NCI-H2227 (cell line): ENCODE measurements around the gene RANBP1.
"Not testable (repeated sequence)": the region's sequence is repeated elsewhere in the genome, so short reads cannot be mapped to it uniquely, and the experiment has no call there.

Experiments used
- DNase-seq: peaks from one replicate; lab custom pipeline; 2025; ENCODE audit not compliant: unreplicated experiment; lab: John Stamatoyannopoulos, UW

Gene RANBP1

DNA sequence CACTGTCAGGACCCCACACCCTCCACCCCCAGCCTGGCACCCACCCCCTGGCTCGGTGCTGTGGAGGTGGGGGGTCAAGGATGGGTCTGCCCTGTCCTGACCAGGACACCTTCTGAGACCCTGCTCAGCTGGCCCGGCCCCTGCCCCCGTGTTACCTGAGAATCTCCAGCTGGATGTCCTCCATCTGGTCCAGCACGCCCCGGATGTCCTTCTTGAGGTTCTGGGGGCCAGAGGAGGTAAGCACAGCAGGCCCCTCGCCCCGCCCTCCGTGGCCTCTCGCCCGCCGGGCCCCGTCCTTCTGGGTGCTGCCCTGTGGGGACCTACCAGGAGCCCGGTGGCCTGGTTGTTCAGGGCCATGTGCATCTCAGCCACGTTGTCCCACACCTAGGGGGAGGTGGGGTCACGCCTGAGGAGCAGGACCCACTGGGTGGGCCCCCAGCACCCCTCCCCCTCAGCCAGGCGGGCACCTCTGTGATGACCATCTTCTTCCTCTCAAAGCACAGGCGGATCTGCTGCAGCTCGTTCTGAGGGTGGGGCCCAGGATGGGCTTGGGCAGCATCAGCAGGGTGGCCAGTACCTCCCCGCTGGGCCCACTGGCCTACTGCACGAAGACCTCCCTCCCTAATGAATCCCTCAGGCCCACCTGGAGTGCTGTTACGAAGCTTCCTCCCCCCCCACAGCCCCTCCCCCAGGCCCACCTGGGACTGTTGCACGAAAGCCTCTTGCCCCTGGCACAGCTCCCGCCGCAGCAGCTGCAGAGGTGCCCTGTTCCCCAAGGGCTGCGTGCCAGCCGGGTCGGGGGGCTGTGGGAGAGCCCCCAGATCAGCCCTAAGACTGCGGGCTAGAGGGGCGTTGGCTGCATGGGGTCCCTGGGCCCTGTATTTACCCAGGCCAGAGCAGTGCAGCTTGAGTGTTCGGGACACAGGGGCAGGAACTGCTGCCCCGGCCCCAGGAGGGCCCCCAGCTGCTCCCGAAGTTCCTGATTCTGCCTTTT lies 33.6 kb downstream of the RANBP1 start:
- DNase-seq, result no peak

DNA sequence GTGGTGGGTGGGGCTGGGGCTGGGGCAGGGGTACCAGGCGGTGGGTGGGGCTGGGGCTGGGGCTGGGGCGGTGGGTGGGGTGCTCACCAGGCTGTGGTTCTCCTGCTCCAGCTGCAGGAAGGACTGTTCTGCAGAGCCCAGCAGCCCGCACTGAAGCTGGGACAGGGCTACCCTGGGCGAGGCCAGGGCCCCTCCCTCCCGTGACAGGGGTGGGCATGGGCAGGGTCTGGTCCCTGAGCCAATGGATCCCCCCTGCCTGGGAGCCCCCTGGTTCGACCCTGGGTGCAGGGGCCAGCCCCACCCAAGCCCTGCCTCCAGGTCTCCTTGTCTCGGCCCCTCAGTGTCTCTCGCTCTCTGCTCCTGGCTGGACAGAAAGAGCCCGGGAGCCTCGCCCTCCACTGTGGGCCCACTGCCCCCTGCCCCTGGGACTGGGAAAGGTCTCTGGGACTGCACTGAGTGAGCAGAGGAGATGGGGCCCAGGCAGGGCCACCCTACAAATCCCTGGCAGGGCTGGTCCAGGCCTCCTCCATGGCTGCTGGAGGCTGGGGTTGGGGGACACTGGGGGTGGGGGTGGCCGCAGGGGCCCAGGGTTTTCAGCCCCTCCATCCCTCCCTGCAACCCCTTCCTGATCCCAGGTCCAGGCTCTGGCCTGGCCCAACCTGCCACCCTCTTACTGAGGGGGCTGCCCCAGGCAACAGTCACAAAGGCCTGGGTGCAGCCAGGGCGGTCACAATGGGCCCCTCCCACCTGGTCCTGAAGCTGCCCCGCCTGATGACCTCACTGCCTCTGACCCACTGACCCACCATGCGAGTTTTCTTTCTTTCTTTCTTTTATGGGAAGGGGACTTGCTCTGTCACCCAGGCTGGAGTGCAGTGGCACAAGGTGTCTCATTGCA lies 34.7 kb downstream of the RANBP1 start, which contains the start of gene CCDC188:
Gene CCDC188 (minus strand): TSS at position 675 of the 895 bp plus-strand sequence. CDS start 69 bp downstream, at position 606.
- no peak for DNase-seq

DNA sequence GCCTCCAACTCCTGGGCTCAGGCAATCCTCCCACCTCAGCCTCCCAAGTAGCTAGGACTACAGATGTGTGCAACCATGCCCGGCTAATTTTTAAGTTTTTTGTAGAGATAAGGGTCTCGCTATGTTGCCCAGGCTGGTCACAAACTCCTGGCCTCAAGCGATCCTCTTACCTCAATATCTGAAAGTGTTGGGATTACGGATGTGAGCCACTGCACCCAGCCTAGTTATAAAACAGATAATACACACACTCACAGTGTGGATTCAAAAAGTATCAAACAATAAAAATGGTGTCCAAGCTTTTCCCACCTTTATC lies 35.3 kb downstream of the RANBP1 start:
- no peak for DNase-seq

DNA sequence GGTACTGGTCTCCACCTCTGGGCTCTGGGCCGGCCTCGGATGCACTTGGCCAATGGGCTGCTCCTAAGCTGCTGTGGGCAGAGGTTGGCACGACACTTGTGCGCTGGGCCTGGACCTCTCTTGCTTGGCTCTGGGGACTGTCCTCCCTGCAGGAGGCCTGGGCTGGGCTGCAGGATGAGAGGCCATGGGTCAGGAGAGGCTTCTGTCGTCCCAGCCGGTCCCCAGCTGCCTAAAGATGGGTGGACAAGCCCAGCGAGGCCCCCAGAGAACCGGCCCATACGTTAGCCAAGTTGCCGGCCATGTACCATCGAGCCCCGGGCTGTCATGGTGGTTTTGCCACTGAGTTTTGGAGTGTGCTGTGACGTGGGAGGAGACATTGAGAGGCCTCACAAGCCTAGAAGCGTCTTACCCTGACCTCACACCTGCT lies 36.6 kb downstream of the RANBP1 start:
- no peak for DNase-seq

DNA sequence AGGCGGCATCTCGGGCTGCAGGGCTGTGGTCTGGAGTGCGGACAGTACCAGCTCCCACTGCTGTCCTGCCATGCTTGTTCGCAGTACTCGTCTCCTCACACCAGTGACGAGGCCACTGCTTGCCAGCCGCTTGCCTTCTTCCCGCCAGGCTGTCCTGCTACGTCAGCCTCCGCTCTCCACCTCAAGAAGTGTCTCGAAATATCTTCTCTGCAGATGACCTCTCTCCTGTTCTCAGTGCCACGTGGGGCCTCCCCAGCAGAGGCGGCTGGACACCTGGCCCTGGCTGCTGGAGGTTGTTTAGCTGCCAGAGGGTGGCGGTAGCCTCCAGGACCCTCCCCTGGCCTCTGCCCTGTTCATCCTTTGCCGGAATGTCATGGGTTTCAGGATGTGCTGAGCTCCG lies 38.0 kb downstream of the RANBP1 start:
- peak; percentile 20 for DNase-seq

DNA sequence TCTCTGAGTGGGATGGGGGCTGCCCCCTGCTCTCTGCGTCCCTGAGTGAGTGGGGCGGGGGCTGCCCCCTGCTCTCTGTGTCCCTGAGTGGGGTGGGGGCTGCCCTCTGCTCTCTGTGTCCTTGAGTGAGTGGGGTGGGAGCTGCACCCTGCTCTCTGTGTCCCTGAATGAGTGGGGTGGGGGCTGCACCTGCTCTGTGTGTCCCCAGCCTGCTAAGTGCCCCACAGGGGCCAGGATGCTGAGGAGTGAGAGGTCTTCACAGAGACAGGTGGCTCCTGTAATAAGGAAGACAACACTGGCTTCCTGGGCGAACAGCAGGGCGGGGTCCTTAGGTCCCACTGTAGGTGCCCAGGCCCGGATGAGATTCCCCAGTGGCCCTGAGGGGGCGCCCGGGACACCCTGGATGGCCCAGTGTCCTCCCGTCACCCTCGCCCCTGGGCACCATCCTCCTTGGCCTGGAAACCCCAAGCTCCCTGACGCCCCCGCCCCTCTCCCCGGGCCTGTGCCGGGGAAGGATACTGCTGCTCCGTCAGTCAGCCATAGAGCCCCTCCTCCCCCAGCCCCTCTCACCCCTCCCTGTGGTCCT lies 38.8 kb downstream of the RANBP1 start:
- peak; percentile 69 for DNase-seq

DNA sequence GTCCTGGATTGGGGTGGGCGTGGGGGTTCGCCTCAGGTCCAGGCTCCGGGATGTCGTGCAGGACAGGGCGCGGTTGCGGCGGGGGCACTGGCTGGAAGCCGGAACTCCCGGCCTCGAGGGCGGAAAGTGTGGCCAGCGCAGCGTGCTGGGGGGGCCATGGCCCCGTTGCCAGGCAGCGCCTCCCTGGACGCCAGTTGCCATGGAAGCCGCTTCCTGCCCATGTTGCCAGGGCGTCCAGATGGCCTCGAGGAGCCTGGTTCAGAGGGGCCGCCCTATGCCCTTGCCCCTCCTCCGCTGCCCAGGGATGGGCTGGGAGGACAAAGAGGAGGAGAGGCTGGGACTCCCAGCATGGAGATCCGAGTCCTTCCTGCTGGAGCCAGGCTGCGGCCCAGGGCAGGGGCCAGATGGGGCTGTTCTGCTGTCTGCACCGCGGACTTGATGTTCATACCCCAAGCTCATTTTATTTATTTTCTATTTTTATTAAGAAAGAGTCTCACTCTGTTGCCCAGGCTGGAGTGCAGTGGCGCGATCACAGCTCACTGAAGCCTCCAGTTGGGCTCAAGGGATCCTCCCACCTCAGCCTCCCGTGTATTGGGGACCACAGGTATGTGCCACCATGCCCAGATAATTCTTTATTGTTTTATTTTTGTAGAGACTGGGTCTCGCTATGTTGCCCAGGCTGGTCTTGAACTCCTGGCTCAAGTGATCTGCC lies 39.6 kb downstream of the RANBP1 start:
- peak; percentile 89 for DNase-seq

DNA sequence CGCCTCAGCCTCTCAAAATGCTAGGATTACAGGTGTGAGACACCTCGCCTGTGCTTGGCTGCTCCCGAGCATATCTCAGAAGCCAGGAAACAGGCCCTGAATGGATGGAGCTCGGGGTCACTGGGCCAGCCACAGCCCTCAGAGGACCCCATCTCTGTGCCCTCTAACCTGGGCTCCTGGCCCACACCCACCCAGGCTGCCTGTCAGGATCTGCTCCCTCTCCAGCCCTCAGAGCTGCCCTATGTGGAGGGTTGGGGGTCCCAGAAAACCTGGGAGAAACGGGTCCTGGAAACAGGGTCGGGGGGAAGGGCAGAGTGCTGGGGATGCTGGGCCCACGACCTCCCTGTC lies 40.1 kb downstream of the RANBP1 start:
- no peak for DNase-seq

DNA sequence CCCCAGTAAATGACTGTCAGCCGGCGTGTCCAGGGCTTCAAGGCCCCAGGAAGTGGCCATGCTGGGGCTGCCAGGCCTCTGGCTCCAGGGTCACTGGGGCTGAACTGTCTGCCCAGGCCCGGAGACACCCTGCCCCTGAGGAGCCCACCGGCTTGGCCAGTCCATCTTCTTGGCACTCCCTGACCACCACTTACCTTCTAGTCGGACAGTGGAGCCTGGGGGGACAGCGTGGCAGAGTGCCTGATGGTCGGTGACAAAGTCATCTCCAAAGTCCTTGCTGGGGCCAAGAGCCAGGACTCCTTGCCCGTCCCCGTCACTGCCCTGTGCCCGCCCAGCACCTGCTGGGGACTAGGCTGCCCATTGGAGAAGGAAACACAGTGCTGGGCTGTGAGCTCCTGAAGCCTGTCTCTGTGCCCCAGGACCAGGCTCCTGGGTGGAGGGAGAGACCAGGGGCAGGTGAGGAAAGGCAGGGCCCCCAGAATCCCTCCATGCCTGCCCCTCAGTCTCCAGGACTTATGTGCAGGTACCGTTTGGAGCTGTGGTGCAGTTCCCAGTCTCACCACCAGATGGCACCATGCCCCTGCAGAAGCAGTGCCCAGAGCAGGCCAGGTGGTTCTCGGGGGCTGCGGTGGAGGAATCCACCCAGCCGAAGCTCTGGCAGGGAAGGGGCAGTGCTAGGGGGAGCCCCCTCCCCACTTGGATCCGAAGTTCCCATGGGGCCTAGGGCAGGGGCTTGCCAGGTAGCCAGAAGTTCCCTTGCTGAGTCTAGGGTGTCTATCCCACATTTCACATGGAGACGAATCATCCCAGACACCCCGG lies 40.9 kb downstream of the RANBP1 start:
- DNase-seq, result peak; percentile 90

DNA sequence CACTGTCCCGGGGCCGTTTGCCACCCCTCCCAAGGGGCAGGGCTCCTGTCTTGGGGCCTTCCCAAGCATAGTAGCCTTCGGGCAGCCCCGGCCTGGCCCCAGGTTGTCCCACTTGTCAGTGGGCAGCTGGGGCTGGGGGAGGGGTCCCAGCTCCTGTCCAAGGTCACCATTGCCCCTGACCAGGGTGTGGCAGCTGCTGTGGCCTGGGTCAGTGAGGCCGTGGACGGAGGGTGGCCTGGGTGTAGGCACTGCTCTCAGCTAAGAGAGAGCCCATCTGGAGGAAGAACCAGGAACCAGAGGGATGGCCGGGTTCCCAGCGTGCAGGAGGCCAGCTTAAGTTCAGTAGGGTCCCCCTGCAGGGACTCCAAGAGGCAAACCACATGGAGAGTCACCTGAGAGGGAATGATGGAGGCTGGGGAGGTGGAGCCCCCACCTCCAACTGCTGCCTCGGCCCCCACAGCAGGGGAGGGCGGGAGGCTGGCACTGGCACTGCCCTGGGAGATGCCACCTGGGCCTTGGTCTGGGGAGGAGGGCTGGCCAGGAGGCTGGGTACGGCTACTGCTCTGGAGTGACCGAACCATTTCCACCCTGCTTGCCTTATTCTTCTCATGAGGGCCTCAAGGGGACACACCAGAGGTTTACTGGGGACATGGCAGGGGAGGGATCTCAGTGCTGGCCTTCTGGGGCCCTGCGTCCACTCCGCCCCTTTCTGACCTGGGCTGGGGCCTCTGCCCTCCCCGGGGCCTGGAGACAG lies 41.7 kb downstream of the RANBP1 start:
- DNase-seq, result no peak

DNA sequence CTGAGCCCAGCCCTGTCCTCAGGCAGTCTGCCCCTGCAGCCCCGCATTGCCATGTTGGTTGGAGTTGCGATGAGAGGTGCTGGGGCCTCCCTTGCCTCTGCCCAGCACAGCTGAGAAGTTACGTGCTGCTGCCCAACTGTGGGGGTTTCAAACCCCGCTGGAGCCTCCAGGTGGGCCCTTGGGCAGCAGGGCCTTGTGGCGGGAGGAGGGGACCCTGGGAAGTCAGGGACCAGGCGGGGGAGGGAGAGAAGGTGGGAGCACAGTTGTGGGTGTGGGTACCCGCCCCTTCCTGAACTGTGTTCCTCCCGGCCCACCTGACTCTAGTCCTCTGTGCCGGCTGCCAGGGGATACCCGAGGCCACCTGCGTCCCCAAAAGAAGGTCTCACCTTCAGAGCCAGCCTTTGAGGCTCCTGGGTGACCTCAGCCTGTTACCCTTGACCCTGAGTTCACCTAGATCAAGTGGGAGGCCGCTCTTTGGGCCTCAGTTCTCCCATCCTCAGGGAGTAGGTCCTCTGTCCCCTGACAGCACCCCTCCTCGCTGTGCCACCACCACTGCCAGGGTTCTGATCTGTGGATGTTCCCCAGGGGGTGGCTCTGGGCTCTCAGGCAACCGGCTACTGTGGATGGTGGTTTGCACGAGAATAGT lies 42.6 kb downstream of the RANBP1 start:
- no peak for DNase-seq

DNA sequence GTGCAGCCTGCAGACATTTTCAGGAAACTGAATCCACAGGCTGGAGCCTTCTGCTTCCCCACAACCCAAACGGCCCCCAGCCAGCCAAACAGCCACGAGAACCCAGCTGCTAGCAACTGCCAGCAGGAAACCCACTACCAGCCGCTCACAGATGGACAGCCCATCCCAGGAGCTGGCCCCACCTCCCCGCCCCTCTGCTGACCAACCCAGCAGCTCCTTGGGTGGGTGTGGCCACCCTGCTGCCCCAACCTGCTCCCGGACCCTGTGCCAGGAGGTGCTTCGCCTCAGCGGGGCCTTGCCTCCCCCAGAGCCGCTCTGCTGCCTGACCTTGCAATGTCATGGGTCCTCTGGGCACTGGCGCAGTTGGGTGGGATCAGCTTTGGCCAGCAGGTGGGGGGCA lies 43.2 kb downstream of the RANBP1 start:
- DNase-seq, result peak; percentile 70

DNA sequence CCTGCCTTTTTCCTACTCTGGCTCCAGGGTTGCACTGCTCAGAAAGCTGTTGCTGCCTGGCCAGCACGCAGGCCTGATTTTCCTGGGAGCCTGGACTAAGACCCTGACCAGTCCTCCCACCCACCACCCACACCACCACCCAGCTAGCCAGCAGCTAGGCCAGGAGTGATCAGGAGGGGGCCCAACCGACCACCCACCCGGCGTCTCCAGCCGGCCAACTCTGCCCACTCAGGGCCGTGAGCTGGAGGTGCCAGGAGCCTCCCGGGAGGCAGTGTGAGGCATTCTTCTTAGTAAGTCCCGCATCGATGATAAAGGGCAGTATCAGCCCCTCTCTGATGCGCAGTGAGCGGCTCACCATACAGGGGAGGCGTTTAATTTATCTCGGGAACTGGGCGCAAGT lies 43.6 kb downstream of the RANBP1 start:
- DNase-seq, result not testable (repeated sequence)

DNA sequence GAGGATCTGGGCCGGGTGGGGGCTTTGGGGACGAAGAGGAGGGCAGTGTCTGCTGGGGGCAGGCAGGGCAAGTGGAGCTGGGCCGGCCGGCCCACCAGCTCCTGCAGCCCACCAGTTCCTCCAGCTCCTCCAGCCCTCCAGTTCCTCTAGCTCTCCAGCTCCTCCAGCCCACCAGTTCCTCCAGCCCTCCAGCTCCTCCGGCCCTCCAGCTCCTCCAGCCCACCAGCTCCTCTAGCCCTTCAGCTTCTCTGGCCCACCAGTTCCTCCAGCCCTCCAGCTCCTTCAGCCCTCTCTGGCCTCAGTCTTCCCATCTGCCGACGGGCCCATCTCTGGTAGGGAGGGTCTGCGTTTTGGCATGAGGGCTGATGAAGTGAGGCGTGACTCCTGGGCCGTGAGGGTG lies 44.1 kb downstream of the RANBP1 start:
- no peak for DNase-seq

DNA sequence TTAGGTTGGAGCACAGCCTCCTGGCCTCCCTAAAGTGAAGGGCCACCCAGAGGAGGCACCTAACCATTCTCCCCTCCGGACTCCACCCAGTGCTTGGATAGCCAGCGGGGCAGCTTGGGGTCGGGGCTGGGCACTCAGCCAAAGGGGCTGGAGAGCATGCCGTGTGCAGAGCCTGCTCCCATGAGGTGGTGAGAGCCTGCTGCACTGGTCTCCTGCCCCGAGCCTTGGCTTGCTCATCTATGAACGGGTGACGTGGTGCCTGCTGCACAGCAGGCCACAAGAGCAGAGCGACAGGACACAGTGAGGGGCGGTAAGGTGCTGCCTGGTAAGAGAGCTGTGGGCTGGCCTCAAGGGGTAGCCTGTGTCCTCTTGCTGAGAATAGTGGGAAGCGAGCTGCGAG lies 49.0 kb downstream of the RANBP1 start:
- no peak for DNase-seq

DNA sequence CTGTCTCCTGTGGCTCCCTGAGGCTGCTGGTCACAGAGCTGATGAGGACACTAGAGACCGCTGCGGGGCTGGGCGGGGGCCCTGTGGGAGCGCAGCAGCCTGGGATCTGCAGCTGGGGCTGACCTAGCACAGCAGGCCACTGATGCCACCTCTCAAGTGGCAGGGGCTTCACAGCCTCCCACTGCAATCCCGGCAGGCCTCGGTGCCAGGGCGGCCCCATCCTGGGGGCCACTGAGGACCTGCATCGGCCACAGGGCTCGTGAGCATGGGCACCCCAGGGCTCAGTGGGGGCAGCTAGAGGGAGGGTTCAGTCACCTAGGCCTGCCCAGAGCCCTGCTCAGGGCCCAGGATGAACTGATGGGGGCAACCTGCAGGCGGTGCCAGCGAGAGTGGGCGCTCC lies 49.5 kb downstream of the RANBP1 start:
- DNase-seq, result no peak

DNA sequence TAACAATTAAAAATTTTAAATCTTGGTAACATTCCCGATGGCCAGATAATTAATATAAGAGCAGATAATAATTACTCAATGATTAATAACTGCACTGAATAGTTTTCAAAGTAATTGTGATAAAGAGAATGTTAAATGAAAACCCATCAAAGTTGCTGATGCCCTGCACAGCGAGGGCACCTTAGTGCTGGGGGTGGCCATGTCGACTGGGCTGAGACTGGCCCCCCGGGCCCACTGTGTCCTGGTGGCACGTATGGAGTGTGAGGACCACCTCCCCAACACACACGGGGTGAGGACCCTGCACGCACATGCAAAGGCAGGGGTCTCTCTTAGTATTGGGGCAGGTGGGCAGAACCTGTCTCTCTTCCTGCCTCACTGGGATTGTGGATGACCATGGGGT lies 50.0 kb downstream of the RANBP1 start:
- no peak for DNase-seq

DNA sequence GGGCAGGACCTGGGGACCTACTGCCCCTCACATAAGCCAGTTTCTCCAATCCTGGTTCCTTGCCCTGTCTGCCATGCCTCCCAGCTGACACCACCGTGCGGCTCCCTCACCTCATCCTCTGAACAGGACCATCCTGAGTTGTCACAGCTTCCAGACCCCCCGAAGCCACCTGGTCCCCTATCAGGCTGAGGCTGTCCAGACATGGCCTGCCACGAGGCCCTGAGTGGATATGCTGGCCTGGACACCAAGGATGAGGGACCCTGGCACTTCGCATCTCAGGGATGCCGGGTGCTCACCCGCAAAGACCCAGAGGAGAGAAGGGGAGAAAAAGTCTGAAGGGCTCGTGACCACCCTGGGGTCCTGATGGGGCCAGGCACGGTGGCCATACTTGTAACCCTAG lies 50.8 kb downstream of the RANBP1 start:
- DNase-seq, result no peak
